Hepatocyte (in vitro differentiated cells): Measurements from ENCODE around the gene PRSS36.

Experiments
- EZH2 ChIP-seq: fragments of 200-600 bp; sonication (generic); IDR thresholded peaks from 2 replicates; pipeline ENCODE4 v1.6.1; 2016; ENCODE audit warnings: antibody characterized with exemption, mild to moderate bottlenecking, borderline replicate concordance
- EZH2phosphoT487 ChIP-seq: fragments of 200-600 bp; sonication (generic); IDR thresholded peaks from one replicate; pipeline ENCODE4 v1.6.1; 2018; ENCODE audit warnings: antibody characterized with exemption, mild to moderate bottlenecking, low read depth, moderate library complexity; ENCODE audit not compliant: unreplicated experiment, severe bottlenecking
- TF ChIP-seq, protein P1 (sequence below): fragments of 200-600 bp; sonication (generic); IDR thresholded peaks from 2 replicates; pipeline ENCODE4 v1.5.1; 2016; ENCODE audit warnings: antibody characterized with exemption, mild to moderate bottlenecking; ENCODE audit not compliant: poor library complexity

DNA sequence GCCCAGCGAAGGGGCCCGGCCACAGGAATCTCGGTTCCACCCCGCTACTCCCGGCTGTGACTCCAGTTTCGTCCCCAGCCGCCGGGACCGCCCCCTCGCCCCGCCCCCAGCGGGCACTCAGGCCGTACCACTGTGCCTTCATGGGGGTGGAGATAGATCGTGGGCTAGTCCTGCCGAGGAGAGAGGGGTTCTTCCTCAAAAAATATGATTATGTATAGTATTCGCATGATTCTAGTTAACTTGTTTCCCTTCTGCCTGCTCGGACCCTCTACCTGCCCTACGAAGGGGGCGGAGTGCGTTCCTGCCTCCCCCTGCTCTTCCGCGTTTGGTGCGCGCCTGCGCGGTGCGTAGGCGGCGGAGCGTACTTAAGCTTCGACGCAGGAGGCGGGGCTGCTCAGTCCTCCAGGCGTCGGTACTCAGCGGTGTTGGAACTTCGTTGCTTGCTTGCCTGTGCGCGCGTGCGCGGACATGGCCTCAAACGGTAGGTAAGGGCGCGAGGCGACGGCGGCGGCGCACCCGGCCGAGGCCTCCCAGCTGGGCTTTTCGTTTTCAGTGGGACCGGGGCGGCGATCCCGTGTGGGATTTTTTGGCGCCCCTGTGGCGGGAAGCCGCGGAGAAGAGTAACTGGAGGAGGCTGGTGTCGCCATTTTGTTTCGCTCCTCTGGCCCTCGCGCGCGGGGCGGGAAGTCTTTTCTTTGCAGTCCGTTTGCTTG, 30.0 kb upstream of the PRSS36 start, which contains the start of gene FUS:
- TF ChIP-seq, protein P1, sequence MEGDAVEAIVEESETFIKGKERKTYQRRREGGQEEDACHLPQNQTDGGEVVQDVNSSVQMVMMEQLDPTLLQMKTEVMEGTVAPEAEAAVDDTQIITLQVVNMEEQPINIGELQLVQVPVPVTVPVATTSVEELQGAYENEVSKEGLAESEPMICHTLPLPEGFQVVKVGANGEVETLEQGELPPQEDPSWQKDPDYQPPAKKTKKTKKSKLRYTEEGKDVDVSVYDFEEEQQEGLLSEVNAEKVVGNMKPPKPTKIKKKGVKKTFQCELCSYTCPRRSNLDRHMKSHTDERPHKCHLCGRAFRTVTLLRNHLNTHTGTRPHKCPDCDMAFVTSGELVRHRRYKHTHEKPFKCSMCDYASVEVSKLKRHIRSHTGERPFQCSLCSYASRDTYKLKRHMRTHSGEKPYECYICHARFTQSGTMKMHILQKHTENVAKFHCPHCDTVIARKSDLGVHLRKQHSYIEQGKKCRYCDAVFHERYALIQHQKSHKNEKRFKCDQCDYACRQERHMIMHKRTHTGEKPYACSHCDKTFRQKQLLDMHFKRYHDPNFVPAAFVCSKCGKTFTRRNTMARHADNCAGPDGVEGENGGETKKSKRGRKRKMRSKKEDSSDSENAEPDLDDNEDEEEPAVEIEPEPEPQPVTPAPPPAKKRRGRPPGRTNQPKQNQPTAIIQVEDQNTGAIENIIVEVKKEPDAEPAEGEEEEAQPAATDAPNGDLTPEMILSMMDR = no peak
- TF ChIP-seq EZH2 (no peak), EZH2phosphoT487 (no peak)
